Activated CD8-positive, alpha-beta memory T cell treated with anti-CD3 and anti-CD28 coated beads, Interleukin-2, amount 50 U/mL, for 48 hours (primary cell): ENCODE results near the gene FCN1.
"Not testable (repeated sequence)": the region's sequence is repeated elsewhere in the genome, so short reads cannot be mapped to it uniquely, and the experiment has no call there.

Experiments used
- DNase-seq: peaks from one replicate; pipeline ENCODE4 v3.0.0-alpha.2; 2020

FCN1 gene

DNA sequence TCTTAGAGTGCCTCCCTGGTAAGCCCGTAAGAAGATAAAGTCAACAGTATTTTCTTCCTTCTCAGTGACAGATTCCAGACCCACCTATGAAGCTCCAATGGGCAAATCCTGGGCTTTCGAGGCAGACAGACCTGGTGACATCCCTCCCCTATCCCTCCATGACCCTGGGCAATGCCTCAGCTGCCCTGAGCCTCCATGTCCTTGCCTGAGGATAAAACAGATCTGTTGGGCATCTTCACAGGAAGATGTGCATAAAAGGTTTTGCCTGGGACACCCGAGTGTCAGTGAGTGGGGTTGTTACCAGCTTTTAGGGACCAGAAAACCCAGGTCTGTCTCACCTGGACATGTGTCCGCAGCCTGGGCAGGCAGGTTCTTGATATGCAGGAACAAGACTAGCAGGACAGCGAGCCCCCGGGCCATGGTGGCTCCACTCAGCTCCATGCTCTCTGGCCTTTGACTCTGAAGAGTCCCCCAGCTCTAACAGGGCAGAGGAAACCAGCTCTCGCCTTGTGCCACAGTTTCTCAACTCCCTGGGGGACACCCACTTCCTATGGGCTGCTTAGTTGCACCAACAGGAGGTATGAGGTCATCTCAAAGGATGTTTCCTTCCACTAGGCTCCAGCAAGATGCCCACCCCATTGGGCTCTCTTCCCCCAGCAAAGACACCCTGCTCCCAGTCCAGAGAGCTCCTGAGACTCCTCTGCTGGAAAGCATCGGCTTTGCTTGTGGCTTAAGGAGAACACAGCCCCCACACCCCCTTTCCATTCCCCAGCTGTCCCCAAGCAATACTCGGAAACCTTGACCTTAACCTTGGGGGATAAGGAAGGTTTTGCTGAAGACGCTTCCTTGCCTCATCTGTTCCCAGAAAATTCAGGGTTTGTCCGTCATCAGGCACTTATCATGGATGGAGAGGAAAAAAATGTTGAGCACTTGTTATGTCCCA lies at the start of gene FCN1:
Gene FCN1, minus strand, starts transcription at position 482 of the 943 bp plus-strand sequence. Its CDS starts 41 bp downstream, at position 441.
- DNase-seq: no peak

DNA sequence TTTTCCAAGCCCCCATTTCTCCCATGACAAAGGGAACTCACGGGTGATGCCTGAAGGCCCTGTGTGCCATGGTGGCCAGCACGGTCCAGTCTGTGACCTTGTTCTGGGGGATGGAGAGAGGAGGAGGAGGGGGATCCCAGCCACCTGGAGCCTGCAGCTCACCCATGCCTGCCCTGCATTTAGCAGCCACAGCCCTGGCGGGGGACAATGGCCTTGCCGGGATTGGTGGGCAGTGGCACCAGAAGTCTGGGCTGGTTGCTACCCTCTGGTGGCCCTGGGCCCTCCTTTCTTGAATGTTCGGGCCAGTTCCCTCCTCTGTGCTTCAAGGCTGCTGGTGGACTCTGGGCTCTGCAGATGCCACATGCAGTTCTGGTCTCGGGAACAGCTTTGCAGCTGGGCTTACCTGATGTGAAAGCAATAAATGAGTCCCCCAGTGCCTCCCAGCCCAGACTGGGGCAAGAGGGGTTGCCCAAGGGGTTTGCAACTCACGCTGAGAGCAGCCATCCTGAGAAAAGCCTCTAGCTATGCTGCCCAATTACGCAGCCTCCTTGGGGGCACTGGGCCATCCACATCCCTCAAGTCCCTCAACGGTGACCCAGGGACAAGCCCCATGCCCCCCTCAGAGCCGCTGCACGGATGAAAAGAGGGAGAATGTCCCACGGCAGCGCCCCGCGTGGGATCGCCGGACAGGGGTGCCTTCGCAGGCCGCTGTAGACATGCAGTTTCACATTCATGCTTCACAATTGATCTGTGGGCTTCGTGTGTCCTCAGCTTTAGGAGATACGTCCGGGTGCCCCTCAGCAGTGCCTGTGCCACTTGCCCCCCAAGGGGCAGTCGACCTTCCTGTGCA lies 49.2 kb upstream of the FCN1 start:
- no peak for DNase-seq

DNA sequence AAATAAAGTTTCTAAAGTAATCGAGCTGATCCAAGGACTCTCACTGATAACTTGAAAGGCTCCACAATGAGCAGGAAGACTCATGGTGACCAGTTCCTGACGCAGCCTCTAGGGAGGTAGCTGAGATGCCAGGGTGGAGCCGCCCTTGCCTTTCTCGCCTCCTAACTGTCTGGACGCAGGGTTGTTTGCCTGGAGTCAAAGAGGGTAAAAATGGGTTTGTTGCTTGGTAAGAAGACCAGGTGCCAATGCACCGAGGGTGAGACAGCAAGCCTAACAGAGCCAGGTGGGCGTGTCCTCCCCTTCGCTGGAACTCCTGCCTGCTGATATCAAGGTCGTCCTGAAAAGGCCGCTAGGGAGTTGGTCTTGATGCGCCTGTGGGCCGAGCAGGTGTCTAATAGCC lies 48.6 kb upstream of the FCN1 start:
- DNase-seq: no peak

DNA sequence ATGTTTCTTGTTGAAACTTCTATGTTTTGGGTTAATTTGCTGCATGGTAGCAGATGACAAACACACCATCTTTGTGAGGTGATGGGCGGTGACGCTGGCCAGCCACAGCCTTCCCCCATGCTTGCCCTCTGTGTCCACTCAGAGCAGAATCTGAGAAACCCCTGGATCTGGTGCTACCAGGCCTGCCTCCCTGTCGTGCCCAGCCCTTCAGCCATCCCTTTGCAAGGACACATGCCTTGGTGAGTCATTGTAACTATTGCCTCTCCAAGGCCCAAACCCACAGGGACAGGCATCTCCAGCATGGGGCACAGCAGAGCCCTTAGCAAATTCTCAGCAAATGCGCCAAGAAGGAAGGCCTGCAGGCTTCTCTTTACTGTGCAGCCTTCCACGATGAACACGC lies 48.1 kb upstream of the FCN1 start:
- no peak for DNase-seq

DNA sequence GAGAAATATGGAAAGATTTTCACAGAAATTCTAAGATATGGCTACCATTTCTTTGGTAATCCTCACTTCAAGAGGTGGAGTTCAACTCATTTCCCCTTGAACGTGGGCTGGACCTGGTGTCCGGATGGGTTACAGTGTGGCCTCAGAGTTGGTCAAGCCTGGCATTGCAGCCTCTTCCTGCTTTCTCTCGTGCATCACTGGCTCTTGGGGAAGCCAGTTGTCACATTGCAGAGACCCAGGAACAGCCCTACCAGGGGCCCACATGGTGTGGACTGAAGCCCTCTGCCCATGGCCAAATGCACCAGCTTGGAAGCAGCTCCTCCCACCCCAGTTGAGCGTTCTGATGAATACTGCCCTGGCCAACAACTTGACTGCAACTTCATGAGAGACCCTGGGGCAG lies 47.7 kb upstream of the FCN1 start:
- DNase-seq: no peak

DNA sequence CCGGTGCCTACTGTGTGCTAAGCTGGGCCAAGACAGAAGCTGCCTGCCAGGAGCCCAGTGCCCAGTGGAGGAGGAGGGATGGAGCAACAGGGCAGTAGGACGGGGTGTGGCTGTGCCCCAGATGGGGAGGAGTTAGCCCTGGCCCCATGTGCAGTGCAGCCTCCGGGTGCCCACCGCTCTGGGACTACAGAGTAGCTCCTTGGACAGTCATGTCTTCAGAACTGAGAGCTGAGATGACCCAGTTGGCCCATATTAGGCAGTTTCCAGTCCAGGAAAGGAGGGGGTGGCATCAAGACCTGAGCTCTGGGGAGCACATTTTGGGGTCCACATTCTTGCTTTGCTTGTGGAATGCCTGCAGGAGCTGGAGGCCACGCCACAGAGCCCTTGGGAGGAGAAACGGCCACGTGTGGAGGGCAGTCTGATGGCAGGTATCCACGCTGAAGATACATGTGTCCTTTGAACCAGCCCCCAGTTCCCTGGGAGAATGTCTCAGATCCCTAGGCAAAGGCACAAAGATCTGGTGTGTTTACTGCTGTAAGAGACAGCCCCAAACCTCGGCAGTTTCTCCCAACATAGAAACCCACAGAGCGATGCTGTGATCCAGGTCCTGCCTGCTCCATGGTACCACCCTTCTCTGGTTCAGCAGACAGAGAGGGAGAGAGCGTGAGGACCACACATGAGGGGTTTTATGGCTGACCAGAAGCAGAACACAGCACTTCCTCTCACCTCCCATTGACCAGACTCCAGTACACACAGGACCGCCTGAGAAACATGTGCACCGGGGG lies 46.8 kb upstream of the FCN1 start:
- no peak for DNase-seq

DNA sequence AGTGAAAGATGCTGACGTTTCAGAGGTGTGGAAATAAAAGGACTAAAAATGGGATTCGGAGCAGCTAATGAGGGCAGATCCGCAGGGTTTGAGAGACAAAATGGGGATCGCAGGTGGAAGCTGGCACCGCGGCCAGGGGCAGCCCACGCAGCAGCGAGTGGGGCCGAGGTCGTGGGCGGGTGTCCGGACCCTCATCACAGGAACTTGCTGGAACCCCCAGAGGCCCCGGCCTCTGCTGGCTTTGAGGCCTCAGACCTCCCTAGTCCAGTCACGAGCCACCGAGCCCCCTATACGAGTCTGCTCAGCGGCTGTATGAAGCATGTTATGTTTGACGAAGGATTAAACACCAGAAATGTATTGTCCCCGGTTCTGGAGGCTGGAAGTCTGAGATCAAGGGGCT lies 45.8 kb upstream of the FCN1 start:
- DNase-seq: no peak

DNA sequence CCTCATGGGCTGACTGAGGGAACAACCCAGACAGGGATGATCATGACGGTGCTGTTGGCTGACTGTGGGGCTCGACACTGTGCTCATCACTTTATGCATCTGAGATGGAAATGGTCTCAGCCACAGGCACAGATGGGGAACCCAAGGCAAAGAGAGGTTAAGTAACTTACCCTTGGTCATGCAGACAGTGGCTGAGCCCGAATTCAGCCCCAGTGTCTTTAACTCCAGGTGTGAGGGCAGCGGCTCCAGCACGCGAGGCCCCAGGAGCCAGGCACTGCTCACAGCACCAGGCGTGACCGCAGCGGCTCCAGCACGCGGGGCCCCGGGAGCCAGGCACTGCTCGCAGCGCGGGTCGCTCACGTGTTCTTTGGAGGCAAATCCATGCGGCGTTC lies 45.3 kb upstream of the FCN1 start:
- no peak for DNase-seq

DNA sequence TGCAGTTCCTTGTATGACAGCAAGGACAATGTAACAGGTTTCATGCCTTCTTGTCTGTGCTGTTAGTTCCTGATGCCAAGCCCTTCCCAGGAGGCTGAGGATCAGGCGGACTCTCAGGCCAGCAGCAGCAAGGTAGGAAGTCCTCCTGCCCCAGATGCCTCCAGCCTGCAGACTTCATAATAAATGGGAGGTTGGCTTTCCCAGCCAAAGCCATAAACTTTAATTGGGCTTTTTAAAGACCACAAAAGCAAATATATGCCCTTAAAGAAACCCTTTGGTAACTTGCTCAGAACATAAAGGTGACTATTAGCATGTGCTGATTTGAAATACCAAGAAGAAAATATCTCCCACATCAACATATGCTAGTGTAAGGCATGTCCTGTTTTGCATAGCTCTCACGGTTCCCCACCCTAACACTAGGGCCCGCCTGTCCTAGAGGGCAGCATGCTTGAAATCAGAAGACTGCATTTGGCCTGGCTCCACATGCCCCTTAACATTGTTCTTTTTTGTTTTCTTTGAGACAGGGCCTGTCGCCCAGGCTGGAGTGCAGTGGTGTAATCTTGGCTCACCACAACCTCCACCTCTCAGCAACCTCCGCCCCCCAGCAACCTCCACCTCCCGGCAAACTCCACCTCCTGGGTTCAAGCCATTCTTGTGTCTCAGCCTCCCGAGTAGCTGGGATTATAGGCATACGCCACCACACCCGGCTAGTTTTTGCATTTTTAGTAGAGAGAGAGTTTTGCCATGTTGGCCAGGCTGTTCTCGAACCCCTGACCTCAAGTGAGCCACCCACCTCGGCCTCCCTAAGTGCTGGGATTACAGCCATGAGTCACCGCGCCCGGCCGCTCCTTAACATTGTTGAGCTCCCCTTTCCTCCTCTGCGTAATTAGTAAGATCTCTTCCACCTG lies 44.6 kb upstream of the FCN1 start:
- DNase-seq: no peak

DNA sequence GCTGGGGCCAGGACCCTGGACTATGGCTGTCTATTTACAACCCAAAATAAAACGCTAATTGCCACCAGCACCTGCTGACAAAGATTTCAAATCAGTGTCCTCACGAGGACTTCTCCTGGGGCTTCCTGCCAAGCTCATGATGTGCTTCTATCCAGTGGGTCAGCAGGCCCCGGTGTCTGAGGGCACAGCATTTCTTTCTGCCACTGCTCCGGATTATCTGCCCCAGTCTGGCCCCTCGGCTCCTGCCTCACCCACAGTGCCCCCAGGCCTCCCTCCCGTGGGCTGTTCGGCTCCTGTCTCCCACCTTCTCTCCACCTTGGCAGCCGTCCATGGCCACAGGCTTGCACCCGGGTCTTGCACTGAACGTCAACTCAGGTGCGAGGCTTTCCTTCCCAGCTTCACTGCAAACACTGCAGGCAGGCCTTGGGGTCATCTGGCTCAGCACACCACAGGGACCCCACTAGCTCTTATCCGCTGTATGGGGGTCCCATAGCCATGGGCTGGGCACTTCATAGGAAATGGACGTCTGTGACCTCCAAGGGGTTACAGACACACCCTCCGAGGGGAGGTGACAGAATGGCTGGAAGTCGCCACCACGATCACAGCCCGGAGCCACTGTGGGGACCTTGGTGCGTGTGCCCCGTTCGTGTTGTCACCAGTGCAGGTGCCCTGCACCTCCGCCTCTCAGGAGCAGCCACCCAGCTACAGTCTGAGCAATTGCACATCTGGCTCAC lies 43.8 kb upstream of the FCN1 start:
- no peak for DNase-seq

DNA sequence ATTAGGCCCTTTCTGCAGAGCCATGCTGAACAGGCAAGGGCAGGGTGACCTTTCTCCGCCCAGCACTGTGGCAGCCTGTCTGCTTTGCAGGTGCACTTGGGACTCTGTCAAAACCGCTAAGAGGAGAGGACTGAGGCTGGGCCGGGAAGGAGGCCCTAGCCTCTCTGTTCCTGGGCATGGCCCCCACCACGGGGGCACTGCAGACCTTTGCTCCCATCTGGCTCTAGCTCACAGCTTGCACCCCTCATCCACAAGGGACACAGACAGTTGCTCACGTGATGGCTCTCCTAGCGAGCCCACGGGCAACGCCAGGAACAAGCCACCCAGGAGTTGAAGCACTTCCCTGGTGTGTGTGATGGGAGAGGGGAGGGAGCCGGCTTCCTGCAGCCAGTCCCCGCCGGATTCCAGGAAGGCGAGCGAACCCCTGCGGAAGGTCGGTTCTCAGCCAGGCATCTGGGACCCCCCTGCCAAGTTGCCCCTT lies 43.0 kb upstream of the FCN1 start:
- DNase-seq: no peak

DNA sequence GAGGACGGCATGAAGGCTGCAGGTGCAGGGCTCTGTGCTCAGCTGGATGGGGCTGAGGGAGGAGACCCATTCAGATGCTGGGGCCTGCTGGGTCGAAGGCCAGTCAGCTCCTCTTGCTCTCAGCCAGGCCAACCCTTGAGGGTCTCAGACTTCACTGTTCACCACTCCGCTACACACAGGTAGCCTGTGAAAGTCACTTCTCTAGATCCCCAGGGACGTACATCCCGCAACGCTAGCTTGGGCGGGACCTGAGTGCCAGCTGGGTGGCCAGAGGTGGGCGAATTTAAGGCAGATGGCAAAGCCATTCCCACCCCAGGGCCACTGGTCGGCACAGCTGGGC lies 42.2 kb upstream of the FCN1 start:
- no peak for DNase-seq

DNA sequence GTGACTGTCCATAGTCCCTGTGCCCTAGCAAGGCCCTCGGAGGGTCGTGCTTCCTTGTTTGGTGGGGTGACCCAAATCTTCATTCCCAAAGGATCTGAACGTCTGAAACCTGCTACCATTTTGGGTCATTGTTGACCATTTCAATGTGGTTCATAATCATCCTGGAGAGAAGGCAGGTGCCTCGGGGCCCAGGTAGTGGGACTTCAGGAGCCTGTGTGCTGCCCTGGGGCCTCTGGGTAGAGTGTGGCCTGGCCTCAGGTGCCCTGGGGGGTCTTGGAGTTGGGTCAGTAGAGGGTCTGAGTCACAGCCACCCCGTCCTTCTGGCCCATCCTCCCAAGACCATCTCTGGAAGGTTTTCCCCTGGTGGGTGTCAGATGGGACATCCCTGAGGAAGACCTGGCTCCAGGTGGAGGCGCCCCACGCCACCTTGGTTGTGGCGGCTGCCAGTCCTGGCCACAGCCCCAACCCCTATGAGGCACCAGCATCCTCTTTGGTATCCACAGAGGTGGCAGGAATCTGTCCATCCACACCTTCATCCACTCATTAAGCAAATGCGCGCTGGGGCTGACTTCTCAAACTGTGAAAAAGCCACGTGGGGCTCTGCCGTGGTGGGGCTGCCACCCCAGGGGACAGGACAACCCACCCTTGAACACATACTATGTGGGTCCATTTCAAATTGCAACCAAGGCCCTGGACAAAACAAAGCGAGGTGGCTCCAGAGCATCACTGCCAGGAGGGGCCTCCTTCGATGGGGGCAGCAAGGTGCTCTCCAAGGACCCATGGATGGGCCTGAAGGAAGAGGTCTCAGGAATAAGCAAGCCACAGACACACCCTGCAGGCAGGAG lies 41.6 kb upstream of the FCN1 start:
- DNase-seq: no peak

DNA sequence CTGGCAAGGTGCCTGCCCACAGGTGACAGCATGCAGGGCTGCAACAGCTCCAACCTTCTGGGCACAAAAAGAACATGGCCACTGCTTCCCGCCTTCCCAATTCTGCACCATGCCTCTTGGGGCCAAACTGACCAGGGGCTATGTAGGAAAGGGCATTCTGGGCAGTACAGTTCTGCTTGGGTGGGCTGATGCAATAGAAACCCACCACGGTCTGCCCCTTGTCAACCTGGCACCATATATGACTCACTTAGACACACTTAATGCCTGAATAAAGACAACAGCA lies 40.2 kb upstream of the FCN1 start:
- DNase-seq: no peak

DNA sequence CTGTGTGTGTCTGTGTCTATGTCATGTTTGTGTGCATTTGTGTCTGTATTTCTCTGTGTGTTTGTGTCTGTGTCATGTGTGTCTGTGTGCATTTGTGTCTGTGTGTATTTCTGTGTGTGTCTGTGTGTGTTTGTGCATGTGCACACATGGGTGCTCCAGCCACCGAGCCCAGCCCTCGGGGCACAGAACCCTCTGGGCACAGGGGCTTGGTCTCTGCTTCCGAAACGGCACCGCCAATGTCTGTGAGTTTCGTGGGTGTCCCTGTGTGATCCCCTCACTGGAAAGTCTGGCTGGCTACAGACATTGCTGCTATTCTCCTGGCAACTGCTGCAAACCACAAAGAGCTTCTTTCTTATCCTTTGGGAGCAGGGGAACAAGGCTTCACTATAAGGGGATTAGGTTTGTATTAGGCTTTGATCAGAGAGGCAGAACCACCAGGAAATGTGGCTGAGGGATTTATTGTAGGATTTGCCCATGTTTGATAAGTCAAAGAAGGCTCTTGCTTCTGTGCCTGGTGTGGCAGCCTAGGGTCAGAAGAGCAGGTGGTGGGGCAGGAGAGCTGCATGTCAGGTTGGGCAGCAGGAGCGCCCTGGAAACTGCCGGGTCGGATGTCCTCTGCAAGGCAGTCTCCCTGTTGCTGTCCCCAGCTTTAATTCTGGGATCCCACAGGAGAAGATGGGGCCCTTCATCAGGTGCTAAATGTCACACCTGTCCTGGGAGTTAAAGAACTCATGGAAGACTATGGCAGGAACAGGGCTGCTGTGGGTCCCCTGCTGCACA lies 39.6 kb upstream of the FCN1 start:
- no peak for DNase-seq

DNA sequence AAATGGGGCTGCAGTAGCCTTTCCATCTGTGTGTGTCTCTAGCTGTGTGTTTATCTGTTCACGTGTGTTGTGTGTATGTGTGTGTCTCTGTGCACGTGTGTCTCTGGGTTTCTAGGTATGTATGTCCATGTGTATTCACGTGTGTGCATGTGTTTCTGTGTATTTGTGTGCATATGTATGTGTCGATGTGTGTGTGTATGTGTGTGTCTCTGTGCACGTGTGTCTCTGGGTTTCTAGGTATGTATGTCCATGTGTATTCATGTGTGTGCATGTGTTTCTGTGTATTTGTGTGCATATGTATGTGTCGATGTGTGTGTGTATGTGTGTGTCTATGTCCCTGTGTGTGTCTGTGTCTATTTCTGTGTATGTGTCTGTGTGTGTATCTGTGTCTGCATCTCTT lies 38.7 kb upstream of the FCN1 start:
- DNase-seq: not testable (repeated sequence)

DNA sequence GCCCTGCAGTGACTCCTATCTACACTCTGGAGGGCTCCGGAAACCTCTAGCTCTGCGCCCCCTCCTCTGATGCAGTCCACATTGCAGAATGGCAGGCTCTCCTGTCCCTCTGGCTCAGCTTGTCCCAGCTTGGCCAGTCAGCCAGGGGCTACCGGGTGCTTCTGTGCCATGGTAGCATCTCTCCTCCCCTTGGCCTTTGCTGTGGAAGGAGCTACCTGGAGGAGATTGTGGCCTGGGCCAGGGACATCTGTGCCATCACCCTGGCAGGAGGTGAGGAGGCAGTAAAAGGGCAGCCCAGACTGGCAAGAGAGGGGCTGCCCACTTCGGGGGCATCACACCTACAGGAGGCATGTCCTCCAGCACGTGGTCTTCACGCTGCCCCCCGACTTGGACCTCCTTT lies 38.1 kb upstream of the FCN1 start:
- no peak for DNase-seq

DNA sequence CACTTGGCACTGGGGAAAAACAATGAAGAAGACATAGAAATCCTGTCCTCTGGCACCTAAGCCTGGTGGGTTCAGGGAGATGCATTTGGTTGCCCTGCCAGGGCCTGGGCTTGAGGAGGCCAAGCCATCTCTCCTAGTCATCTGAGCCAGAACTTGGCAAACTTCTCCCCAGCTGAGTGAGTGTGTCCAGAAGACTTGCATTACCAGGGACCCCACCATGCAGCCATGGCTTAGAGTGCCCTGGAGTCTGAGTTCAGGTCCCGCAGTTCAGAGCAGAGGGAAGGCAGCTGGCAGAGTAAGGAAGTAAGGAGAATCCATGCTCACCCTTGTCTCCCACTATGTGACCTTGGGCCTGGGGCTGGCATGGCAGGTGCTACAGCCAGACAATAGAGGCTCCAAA lies 37.4 kb upstream of the FCN1 start:
- DNase-seq: no peak

DNA sequence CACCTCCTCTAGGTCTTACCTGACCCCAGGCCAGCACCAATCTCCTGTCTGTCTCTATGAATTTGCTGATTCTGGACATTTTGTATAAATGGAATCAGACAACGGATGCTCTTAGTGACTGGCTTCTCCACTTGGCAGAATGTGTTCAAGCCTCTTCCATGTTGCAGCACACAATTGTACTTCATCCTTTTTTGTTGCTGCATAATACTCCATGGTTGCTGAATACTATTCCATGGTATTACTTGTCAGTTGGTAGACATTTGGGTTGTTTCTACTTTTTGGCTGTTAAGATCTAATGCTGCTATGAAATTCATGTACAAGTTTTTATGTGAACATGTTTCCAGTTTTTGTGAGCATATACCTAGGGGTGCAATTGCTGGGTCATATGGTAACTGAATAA lies 34.3 kb upstream of the FCN1 start:
- DNase-seq: no peak

DNA sequence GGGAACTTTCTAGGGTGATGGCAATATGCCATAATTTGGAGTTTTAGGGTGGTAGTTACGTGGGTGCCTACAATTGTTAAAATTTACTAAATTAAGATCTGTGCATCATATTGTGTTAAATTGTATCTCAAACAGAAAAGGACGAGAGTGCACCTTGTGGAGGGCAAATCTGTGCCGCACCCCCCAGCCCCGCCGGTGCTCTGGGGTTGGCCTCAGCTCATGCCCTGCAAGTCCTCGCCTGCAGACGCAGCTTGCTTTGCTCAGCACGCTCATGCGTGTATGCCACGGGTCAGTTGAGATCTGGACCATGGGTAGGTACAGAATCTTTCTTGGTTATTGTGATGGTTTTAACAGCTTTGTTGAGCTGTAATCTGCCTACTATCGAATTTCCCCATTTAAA lies 33.7 kb upstream of the FCN1 start:
- no peak for DNase-seq
